ENCODE results near the gene EDEM1.
A peak's percentile ranks its signal among the peaks of the same experiment; 100 is the strongest.

EDEM1 gene

DNA sequence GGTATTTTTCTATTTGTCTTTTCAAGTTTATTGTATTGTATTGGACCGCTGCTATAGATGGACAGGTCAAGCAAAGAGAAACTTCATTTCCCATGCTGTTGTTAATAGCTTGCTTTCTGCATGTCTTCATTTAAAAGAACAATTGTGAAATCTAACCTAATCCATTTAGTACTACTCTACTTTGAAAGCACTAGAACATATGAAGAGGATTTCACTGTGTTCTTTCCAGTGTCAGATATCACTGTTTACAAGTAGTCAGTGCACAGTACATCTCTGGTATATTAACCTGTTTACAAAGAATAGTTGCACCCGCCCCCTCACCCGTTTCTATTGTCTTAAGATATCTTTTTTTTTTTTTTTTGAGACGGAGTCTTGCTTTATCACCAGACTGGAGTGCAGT lies 21.8 kb upstream of the EDEM1 start:
- Histone ChIP-seq H3K27ac (ENCODE audit: low read length) (no peak overlapping the region), H4K20me1 (ENCODE audit: insufficient read depth, low read length) (peaks cover 29% of the 10 kb centered on the region; the same call in 1 of the 2 replicates), H3K9ac (ENCODE audit: low read depth, low read length) (no peak overlapping the region), H3K36me3 (ENCODE audit: insufficient read depth, low read length) (peaks cover 4% of the 10 kb centered on the region; the same call in 1 of the 2 replicates), H3K4me2 (ENCODE audit: insufficient read depth, low read length) (no peak overlapping the region), H2AFZ (ENCODE audit: low read depth, low read length) (no peak overlapping the region), H3K79me2 (ENCODE audit: insufficient read depth, low read length) (peaks cover 100% of the 10 kb centered on the region), H3K27me3 (ENCODE audit: insufficient read depth, low read length, poor library complexity) (no peaks in the 10 kb centered on the region), H3K4me1 (ENCODE audit: insufficient read depth, low read length) (peaks cover 9% of the 10 kb centered on the region), H3K4me3 (ENCODE audit: low read depth in 1 of 2, low read length in 2 of 2) (no peak overlapping the region), H3K9me3 (ENCODE audit: insufficient read depth, low read length, severe bottlenecking) (no peaks in the 10 kb centered on the region)
- DNase-seq: no peak
- TF ChIP-seq EZH2 (IDR thresholded peaks at IDR 0.05; ENCODE audit: borderline replicate concordance, low read depth, low read length, severe bottlenecking): no peak
- TF ChIP-seq, protein P1, sequence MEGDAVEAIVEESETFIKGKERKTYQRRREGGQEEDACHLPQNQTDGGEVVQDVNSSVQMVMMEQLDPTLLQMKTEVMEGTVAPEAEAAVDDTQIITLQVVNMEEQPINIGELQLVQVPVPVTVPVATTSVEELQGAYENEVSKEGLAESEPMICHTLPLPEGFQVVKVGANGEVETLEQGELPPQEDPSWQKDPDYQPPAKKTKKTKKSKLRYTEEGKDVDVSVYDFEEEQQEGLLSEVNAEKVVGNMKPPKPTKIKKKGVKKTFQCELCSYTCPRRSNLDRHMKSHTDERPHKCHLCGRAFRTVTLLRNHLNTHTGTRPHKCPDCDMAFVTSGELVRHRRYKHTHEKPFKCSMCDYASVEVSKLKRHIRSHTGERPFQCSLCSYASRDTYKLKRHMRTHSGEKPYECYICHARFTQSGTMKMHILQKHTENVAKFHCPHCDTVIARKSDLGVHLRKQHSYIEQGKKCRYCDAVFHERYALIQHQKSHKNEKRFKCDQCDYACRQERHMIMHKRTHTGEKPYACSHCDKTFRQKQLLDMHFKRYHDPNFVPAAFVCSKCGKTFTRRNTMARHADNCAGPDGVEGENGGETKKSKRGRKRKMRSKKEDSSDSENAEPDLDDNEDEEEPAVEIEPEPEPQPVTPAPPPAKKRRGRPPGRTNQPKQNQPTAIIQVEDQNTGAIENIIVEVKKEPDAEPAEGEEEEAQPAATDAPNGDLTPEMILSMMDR (IDR thresholded peaks at IDR 0.05; ENCODE audit: borderline replicate concordance, extremely low read depth, low read length, poor library complexity, severe bottlenecking): no peak
- ATAC-seq (ENCODE audit: insufficient read depth, low read depth): no peak

DNA sequence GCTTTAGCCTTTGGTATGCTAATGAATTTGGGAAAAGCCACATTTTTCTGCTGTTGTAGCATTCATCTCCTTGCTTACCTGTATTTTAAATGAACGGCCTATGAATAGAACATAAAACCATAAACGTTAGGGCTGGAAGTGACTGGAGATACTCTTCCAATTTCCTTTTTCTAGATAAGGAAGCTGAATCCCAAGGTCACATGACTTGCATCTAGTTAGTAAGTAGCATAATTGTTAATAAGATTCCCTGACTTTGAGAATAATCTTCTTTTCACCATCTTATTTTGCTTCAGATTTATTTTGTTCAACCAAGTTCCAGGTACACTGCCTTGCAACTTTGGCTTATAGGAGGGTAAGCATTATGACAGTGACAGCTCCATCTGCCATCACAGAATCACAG lies 20.7 kb upstream of the EDEM1 start:
- TF ChIP-seq, protein P1 (IDR thresholded peaks at IDR 0.05; ENCODE audit: borderline replicate concordance, extremely low read depth, low read length, poor library complexity, severe bottlenecking): no peak
- no peak for TF ChIP-seq EZH2 (IDR thresholded peaks at IDR 0.05; ENCODE audit: borderline replicate concordance, low read depth, low read length, severe bottlenecking)
- Histone ChIP-seq H4K20me1 (ENCODE audit: insufficient read depth, low read length) (peaks cover 19% of the 10 kb centered on the region; the same call in 1 of the 2 replicates), H3K27ac (ENCODE audit: low read length) (peak overlapping the region; percentile 42), H2AFZ (ENCODE audit: low read depth, low read length) (no peak overlapping the region), H3K4me1 (ENCODE audit: insufficient read depth, low read length) (no peaks in the 10 kb centered on the region; the same call in 1 of the 2 replicates), H3K9ac (ENCODE audit: low read depth, low read length) (no peak overlapping the region), H3K9me3 (ENCODE audit: insufficient read depth, low read length, severe bottlenecking) (no peaks in the 10 kb centered on the region), H3K27me3 (ENCODE audit: insufficient read depth, low read length, poor library complexity) (no peaks in the 10 kb centered on the region), H3K4me3 (ENCODE audit: low read depth in 1 of 2, low read length in 2 of 2) (no peak overlapping the region), H3K4me2 (ENCODE audit: insufficient read depth, low read length) (no peak overlapping the region), H3K79me2 (ENCODE audit: insufficient read depth, low read length) (peaks cover 96% of the 10 kb centered on the region), H3K36me3 (ENCODE audit: insufficient read depth, low read length) (peaks cover 12% of the 10 kb centered on the region; the same call in 1 of the 2 replicates)
- DNase-seq (no peak), ATAC-seq (ENCODE audit: insufficient read depth, low read depth) (no peak)

DNA sequence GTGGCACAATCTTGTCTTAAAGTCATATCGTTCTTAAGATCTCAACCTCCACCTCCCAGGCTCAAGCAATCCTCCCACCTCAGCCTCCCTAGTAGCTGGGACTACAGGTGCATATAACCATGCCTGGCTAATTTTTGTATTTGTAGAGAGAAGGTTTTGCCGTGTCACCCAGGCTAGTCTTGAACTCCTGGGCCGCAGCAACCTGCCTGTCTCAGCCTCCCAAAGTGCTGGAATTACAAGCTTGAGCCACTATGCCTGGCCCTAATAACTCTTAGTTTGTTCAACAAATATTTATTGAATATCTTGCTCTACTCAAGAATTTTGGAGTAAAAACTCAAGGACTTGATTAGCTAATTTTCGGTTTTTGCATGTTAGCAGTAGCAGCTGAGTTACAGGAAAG lies 19.4 kb upstream of the EDEM1 start:
- TF ChIP-seq, protein P1 (IDR thresholded peaks at IDR 0.05; ENCODE audit: borderline replicate concordance, extremely low read depth, low read length, poor library complexity, severe bottlenecking): no peak
- TF ChIP-seq EZH2 (IDR thresholded peaks at IDR 0.05; ENCODE audit: borderline replicate concordance, low read depth, low read length, severe bottlenecking): no peak

More for the DNA sequence above, 19.4 kb upstream of the EDEM1 start:
- Histone ChIP-seq H3K4me1 (ENCODE audit: insufficient read depth, low read length) (no peaks in the 10 kb centered on the region; the same call in 1 of the 2 replicates), H3K36me3 (ENCODE audit: insufficient read depth, low read length) (peaks cover 24% of the 10 kb centered on the region; the same call in 1 of the 2 replicates), H3K27ac (ENCODE audit: low read length) (peak overlapping the region; percentile 37), H2AFZ (ENCODE audit: low read depth, low read length) (no peak overlapping the region), H3K9ac (ENCODE audit: low read depth, low read length) (no peak overlapping the region), H3K79me2 (ENCODE audit: insufficient read depth, low read length) (peaks cover 95% of the 10 kb centered on the region), H3K4me3 (ENCODE audit: low read depth in 1 of 2, low read length in 2 of 2) (no peak overlapping the region), H3K27me3 (ENCODE audit: insufficient read depth, low read length, poor library complexity) (no peaks in the 10 kb centered on the region), H4K20me1 (ENCODE audit: insufficient read depth, low read length) (peaks cover 11% of the 10 kb centered on the region; the same call in 1 of the 2 replicates), H3K4me2 (ENCODE audit: insufficient read depth, low read length) (no peak overlapping the region), H3K9me3 (ENCODE audit: insufficient read depth, low read length, severe bottlenecking) (no peaks in the 10 kb centered on the region)
- DNase-seq (no peak), ATAC-seq (ENCODE audit: insufficient read depth, low read depth) (no peak)
